ENCODE data around the gene FBXO41.

Gene FBXO41

DNA sequence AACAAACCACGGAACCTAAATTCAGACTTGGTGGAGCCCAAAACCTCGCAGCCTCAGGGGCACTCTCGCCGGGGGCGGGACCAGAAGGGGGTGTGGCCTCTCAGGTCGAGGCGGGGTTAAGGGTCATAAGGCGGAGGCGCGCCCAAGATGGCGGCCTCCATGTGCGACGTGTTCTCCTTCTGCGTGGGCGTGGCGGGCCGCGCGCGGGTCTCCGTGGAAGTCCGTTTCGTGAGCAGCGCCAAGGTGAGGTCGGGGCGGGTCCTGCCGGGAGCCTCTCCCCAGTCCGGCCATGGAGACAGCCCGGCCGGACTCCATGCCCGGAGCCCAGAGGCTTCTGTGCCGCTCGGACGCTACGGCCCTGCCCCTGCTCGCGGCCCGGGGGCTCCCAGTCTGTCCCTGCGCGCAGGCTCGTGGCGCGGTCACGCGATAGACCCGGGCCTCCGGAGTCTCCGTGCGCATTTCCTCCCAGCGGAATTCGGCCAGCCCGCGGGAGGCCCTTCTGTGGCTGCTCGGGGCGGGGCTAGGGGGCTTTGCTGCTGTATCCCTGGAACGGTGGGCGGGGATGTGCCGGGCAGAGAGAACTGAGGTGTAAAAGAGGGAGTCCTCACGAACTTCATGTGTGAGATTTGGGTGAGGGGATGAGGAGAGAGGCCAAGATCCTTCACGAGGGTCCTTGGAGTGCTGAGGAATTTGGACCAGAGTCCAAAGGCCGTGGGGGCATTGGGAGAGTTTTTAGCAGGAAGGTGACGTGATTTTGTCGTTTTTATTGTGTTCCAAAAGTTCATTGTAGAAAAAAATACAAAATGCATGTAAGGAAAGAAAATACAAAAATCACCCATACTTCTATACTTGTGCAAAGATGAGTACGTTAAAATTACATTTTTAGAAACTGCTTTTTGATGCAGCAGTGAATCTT is 69.9 kb downstream of the FBXO41 start, which contains the start of gene SMYD5:
TSS of gene SMYD5 (plus strand) at position 126 of the 916 bp plus-strand sequence. CDS start at position 148, 22 bp downstream.
- H3K4me3 ChIP-seq (ENCODE audit: low read depth, low read length): peak within 1 kb of the TSS; percentile 88
- TF ChIP-seq, protein P1, sequence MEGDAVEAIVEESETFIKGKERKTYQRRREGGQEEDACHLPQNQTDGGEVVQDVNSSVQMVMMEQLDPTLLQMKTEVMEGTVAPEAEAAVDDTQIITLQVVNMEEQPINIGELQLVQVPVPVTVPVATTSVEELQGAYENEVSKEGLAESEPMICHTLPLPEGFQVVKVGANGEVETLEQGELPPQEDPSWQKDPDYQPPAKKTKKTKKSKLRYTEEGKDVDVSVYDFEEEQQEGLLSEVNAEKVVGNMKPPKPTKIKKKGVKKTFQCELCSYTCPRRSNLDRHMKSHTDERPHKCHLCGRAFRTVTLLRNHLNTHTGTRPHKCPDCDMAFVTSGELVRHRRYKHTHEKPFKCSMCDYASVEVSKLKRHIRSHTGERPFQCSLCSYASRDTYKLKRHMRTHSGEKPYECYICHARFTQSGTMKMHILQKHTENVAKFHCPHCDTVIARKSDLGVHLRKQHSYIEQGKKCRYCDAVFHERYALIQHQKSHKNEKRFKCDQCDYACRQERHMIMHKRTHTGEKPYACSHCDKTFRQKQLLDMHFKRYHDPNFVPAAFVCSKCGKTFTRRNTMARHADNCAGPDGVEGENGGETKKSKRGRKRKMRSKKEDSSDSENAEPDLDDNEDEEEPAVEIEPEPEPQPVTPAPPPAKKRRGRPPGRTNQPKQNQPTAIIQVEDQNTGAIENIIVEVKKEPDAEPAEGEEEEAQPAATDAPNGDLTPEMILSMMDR (IDR thresholded peaks at IDR 0.05; ENCODE audit: insufficient read depth, low read depth, low read length, missing control alignments): no peak
- peak; percentile 92 for DNase-seq (ENCODE audit: low read depth)

DNA sequence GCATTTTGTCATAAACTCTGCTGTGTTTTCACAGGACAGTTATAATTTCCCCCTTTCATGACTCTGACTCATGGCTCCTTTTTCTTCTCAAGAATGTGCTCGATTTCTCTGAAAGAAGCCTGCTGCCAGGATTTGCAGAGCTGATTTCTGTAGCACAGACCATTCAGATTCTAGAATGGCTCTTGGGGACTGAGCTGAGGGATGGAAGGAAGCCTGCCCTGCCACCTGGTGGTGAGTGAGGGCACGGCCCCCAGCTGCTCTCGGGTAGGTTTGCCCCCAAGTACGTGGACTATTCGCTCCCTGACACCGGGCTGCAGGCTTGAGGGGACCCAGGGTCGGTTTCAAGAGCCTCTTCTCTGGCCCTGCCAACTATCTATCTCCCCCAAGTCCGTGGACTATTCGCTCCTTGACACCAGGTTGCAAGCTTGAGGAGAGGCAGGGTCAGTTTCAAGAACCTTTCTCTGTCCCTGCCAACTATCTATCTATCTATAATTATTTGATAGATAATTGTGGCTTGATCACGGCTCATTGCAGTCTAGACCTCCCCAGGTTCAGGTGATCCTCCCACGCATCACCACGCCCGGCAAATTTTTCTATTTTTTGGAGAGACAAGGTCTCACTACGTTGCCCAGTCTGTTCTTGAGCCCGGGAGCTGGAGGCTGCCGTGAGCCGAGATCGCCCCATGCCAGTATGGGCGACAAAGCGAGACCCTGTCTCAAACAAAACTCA is 71.7 kb downstream of the FBXO41 start:
- peak; percentile 81 for DNase-seq (ENCODE audit: low read depth)
- TF ChIP-seq, protein P1 (IDR thresholded peaks at IDR 0.05; ENCODE audit: insufficient read depth, low read depth, low read length, missing control alignments): peak; percentile 97
- H3K4me3 ChIP-seq (ENCODE audit: low read depth, low read length): no peak overlapping the region

GRCh38 chr2:73212098-73212447 is 72.2 kb downstream of the FBXO41 start:
- no peak for DNase-seq (ENCODE audit: low read depth)
- H3K4me3 ChIP-seq (ENCODE audit: low read depth, low read length): no peak overlapping the region
- TF ChIP-seq, protein P1 (IDR thresholded peaks at IDR 0.05; ENCODE audit: insufficient read depth, low read depth, low read length, missing control alignments): no peak

DNA sequence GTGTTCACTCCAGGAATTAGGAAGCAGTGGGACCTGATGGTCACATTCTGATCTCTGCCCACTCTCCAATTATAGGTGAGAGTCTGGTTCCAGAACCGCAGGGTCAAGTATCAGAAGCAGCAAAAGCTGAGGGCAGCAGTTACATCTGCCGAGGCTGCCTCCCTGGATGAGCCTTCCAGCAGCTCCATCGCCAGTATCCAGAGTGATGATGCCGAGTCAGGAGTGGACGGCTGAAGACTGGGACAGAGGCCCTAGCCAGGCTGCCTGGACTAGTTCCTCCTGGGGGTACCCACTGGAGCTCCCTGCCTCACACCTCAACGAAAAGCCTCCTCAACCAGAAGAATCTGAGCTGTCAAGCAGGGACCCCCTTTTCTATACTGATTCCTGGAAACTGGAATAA is 73.6 kb downstream of the FBXO41 start:
- H3K4me3 ChIP-seq (ENCODE audit: low read depth, low read length): no peak overlapping the region
- TF ChIP-seq, protein P1 (IDR thresholded peaks at IDR 0.05; ENCODE audit: insufficient read depth, low read depth, low read length, missing control alignments): no peak
- no peak for DNase-seq (ENCODE audit: low read depth)

GRCh38 chr2:73210019-73210418 is 74.3 kb downstream of the FBXO41 start:
- TF ChIP-seq, protein P1 (IDR thresholded peaks at IDR 0.05; ENCODE audit: insufficient read depth, low read depth, low read length, missing control alignments): no peak
- no peak for DNase-seq (ENCODE audit: low read depth)
- no peak overlapping the region for H3K4me3 ChIP-seq (ENCODE audit: low read depth, low read length)

- TF ChIP-seq, protein P1 (IDR thresholded peaks at IDR 0.05; ENCODE audit: insufficient read depth, low read depth, low read length, missing control alignments): no peak
- DNase-seq (ENCODE audit: low read depth): no peak
- H3K4me3 ChIP-seq (ENCODE audit: low read depth, low read length): no peak overlapping the region
Observed at GRCh38 chr2:73208258-73208657, 76.0 kb downstream of the FBXO41 start.

Measured in GM12865 (cell line).